Chondrocyte (in vitro differentiated cells): ENCODE results near the gene HRH2. TPM values are rescaled to one million over a fixed set of nuclear protein-coding genes. Genes with fewer than 3 reads are reported as not detected.

Experiments used
- DNase-seq: peaks from one replicate; pipeline ENCODE4 v3.0.0; 2021; ENCODE audit warnings: mixed read lengths, low spot score
- H3K27ac Mint-ChIP-seq: one replicate; pipeline ENCODE4 v1.8.0; 2021; ENCODE audit warnings: mild to moderate bottlenecking, moderate library complexity, mixed read lengths; ENCODE audit not compliant: unreplicated experiment
- H3K27me3 Mint-ChIP-seq: 2 replicates; pipeline ENCODE4 v1.8.0; 2021; ENCODE audit warnings: low read depth, mixed read lengths
- H3K36me3 Mint-ChIP-seq: 2 replicates; pipeline ENCODE4 v1.8.0; 2021; ENCODE audit warnings: low read depth, mixed read lengths
- H3K4me1 Mint-ChIP-seq: 2 replicates; pipeline ENCODE4 v1.8.0; 2021; ENCODE audit warnings: low read depth, mild to moderate bottlenecking, mixed read lengths
- H3K4me3 Mint-ChIP-seq: one replicate; pipeline ENCODE4 v1.8.0; 2021; ENCODE audit warnings: mild to moderate bottlenecking, moderate library complexity, mixed read lengths; ENCODE audit not compliant: unreplicated experiment
- H3K9me3 Mint-ChIP-seq: 2 replicates; pipeline ENCODE4 v1.8.0; 2021; ENCODE audit warnings: low read depth, mixed read lengths
- total RNA-seq: library from RNA; stranded (reverse); gene quantifications from 3 replicates; pipeline ENCODE4 v1.2.1, GENCODE V29; 2021
- TF ChIP-seq, protein P1 (sequence below): fragments of 200-600 bp; sonication (generic); IDR thresholded peaks from 2 replicates; pipeline ENCODE4 v1.5.0; 2021; ENCODE audit warnings: antibody characterized with exemption, mild to moderate bottlenecking, moderate library complexity

Gene HRH2
- total RNA-seq, 1 donor from 2014 or later: 0.30 TPM

- TF ChIP-seq, protein P1, sequence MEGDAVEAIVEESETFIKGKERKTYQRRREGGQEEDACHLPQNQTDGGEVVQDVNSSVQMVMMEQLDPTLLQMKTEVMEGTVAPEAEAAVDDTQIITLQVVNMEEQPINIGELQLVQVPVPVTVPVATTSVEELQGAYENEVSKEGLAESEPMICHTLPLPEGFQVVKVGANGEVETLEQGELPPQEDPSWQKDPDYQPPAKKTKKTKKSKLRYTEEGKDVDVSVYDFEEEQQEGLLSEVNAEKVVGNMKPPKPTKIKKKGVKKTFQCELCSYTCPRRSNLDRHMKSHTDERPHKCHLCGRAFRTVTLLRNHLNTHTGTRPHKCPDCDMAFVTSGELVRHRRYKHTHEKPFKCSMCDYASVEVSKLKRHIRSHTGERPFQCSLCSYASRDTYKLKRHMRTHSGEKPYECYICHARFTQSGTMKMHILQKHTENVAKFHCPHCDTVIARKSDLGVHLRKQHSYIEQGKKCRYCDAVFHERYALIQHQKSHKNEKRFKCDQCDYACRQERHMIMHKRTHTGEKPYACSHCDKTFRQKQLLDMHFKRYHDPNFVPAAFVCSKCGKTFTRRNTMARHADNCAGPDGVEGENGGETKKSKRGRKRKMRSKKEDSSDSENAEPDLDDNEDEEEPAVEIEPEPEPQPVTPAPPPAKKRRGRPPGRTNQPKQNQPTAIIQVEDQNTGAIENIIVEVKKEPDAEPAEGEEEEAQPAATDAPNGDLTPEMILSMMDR: no peak
- Mint-ChIP-seq H3K27ac (no peak overlapping the region), H3K4me1 (peaks cover 16% of the 10 kb centered on the region), H3K36me3 (no peaks in the 10 kb centered on the region), H3K9me3 (no peaks in the 10 kb centered on the region), H3K27me3 (peaks cover 22% of the 10 kb centered on the region), H3K4me3 (peak overlapping the region; percentile 71)
- DNase-seq: no peak
Observed at GRCh38 chr5:175658299-175659145, 651 bp downstream of the HRH2 start.

- DNase-seq: no peak
- Mint-ChIP-seq H3K4me3 (no peak overlapping the region), H3K36me3 (no peaks in the 10 kb centered on the region), H3K27me3 (peaks cover 26% of the 10 kb centered on the region), H3K9me3 (no peaks in the 10 kb centered on the region), H3K4me1 (peaks cover 11% of the 10 kb centered on the region), H3K27ac (no peak overlapping the region)
- TF ChIP-seq, protein P1: no peak
Observed at GRCh38 chr5:175659546-175660253, 1.8 kb downstream of the HRH2 start.

DNA sequence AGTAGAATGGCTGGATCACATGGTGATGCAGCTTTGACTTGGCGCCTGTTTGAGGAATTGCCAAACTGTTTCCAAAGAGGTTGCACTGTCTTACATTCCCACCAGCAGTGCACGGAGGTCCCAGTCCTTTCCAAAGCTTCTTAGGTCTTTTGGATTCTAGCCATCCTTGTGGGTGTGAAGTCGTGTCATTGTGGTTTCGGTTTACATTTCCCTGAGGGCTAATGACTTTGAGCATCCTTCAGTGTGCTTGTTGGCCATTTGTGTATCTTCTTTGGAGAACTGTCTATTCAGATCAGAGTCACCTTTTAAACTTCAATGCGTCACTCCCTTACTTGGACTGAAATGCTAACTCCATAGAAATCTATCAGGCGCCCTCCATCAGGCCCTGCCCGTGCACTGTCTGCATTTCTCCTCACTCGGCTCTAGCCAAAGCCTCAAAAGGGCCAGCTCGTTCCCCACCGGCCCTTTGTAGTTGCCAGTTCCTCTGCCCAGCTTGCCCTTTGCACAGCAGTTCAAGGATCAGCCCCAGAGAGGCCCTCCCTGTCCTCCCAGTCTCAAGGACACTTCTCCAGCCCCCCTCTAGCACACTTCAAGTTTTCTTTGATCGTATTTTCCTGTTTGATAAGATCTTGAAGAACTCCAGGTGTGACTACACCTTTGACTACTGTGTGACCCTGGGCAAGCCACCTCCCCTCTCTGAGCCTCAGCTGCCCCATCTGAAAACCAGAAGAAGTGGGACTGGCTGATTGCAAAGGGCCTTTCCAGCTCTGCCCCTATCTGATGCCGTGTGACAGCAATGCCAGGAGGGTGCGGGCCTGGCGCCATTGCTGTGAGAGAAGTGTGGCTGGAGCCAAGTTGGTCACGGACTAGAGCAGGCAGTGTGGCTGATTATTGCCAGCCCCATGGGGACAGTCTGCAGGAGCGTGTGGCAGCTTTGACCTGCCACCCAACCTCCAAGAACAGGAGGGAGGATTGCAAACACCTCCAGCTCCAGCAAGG, 5.6 kb downstream of the HRH2 start:
- H3K9me3 Mint-ChIP-seq: no peaks in the 10 kb centered on the region
- no peaks in the 10 kb centered on the region for H3K36me3 Mint-ChIP-seq
- TF ChIP-seq, protein P1: no peak
- no peak for DNase-seq
- H3K27me3 Mint-ChIP-seq: peaks cover 20% of the 10 kb centered on the region
- H3K4me3 Mint-ChIP-seq: no peak overlapping the region
- H3K4me1 Mint-ChIP-seq: peaks cover 2% of the 10 kb centered on the region
- H3K27ac Mint-ChIP-seq: no peak overlapping the region

- Mint-ChIP-seq H3K36me3 (no peaks in the 10 kb centered on the region), H3K27me3 (peaks cover 18% of the 10 kb centered on the region), H3K9me3 (no peaks in the 10 kb centered on the region), H3K4me3 (no peak overlapping the region), H3K27ac (no peak overlapping the region), H3K4me1 (no peaks in the 10 kb centered on the region)
- TF ChIP-seq, protein P1: no peak
- DNase-seq: no peak
Observed at GRCh38 chr5:175664723-175665122, 6.9 kb downstream of the HRH2 start.
